CD4-positive, alpha-beta T cell treated with Interleukin-1 beta for 1 hour (primary cell): ENCODE measurements around the gene LYPD4.

Experiments used
- DNase-seq, 2 donors: peaks; one replicate each; pipeline ENCODE4 v3.0.0-alpha.2; 2020 to 2022

LYPD4 gene

GRCh38 chr19:41872775-41873647, 28.5 kb upstream of the LYPD4 start:
- DNase-seq: peak; percentile 68 to 69

- DNase-seq: no peak
These were observed 27.9 kb upstream of the LYPD4 start for GRCh38 chr19:41872384-41872774.

GRCh38 chr19:41871573-41872383, 27.3 kb upstream of the LYPD4 start:
- DNase-seq: peak; percentile 64 to 70

- DNase-seq: no peak
These were observed 26.0 kb upstream of the LYPD4 start for GRCh38 chr19:41870401-41870873.

GRCh38 chr19:41869374-41869955, 25.0 kb upstream of the LYPD4 start:
- no peak for DNase-seq

- DNase-seq: no peak
These were observed 24.5 kb upstream of the LYPD4 start for GRCh38 chr19:41868989-41869300.

GRCh38 chr19:41868120-41868988, 23.9 kb upstream of the LYPD4 start:
- DNase-seq: no peak

GRCh38 chr19:41866284-41866683, 21.8 kb upstream of the LYPD4 start:
- no peak for DNase-seq

GRCh38 chr19:41864374-41864773, 19.9 kb upstream of the LYPD4 start:
- DNase-seq: no peak

GRCh38 chr19:41863209-41863931, 18.9 kb upstream of the LYPD4 start:
- no peak for DNase-seq

GRCh38 chr19:41862445-41862986, 18.0 kb upstream of the LYPD4 start:
- DNase-seq: no peak

GRCh38 chr19:41861846-41862245, 17.4 kb upstream of the LYPD4 start:
- DNase-seq: no peak

GRCh38 chr19:41861116-41861768, 16.8 kb upstream of the LYPD4 start:
- DNase-seq: no peak

- no peak for DNase-seq
These were observed 16.1 kb upstream of the LYPD4 start for GRCh38 chr19:41860419-41861115.

- peak; percentile 97 to 98 for DNase-seq
These were observed 15.3 kb upstream of the LYPD4 start, which contains the start of gene RPS19 for GRCh38 chr19:41859618-41860418. TSS of gene RPS19 (plus strand) at chr19:41860255. CDS start at chr19:41860775, 520 bp downstream.

- DNase-seq: no peak
These were observed 14.7 kb upstream of the LYPD4 start for GRCh38 chr19:41859213-41859617.

- no peak for DNase-seq
These were observed 9.3 kb upstream of the LYPD4 start for GRCh38 chr19:41853768-41854167.

- no peak for DNase-seq
These were observed 8.9 kb upstream of the LYPD4 start for GRCh38 chr19:41853344-41853743.

- no peak for DNase-seq
These were observed 7.0 kb upstream of the LYPD4 start for GRCh38 chr19:41851456-41851855.
